ENCODE results near the gene ZNF268.

Gene ZNF268

GRCh38 chr12:133233006-133233405 is 51.7 kb downstream of the ZNF268 start:
- no peaks in the 10 kb centered on the region for H3K4me1 Mint-ChIP-seq
- no peak overlapping the region for H3K4me3 Mint-ChIP-seq
- no peak for TF ChIP-seq CTCF (IDR thresholded peaks at IDR 0.05)
- peaks cover 76% of the 10 kb centered on the region for H3K9me3 Mint-ChIP-seq
- H3K36me3 Mint-ChIP-seq (ENCODE audit: low read depth): no peaks in the 10 kb centered on the region
- peaks cover 2% of the 10 kb centered on the region for H3K27me3 Mint-ChIP-seq (ENCODE audit: low read depth, poor library complexity)
- no peak overlapping the region for H3K27ac Mint-ChIP-seq
- no peak for DNase-seq

GRCh38 chr12:133233993-133234564 is 52.8 kb downstream of the ZNF268 start:
- DNase-seq: no peak
- Mint-ChIP-seq H3K9me3 (peaks cover 74% of the 10 kb centered on the region), H3K27me3 (ENCODE audit: low read depth, poor library complexity) (no peaks in the 10 kb centered on the region), H3K4me1 (no peaks in the 10 kb centered on the region), H3K4me3 (no peak overlapping the region), H3K36me3 (ENCODE audit: low read depth) (no peaks in the 10 kb centered on the region), H3K27ac (no peak overlapping the region)
- no peak for TF ChIP-seq CTCF (IDR thresholded peaks at IDR 0.05)

GRCh38 chr12:133234971-133235370 is 53.7 kb downstream of the ZNF268 start:
- no peak for DNase-seq
- Mint-ChIP-seq H3K9me3 (peaks cover 74% of the 10 kb centered on the region), H3K4me3 (no peak overlapping the region), H3K4me1 (no peaks in the 10 kb centered on the region), H3K27ac (no peak overlapping the region), H3K27me3 (ENCODE audit: low read depth, poor library complexity) (peaks cover 3% of the 10 kb centered on the region), H3K36me3 (ENCODE audit: low read depth) (peaks cover 4% of the 10 kb centered on the region)
- no peak for TF ChIP-seq CTCF (IDR thresholded peaks at IDR 0.05)

GRCh38 chr12:133235401-133236112 is 54.3 kb downstream of the ZNF268 start, which contains the start of gene ANHX:
Gene ANHX, minus strand, starts transcription at chr12:133235877. Its CDS starts 1,521 bp downstream, at chr12:133234356.
- no peaks in the 10 kb centered on the region for H3K4me1 Mint-ChIP-seq
- peaks cover 74% of the 10 kb centered on the region for H3K9me3 Mint-ChIP-seq
- H3K27ac Mint-ChIP-seq: no peak within 1 kb of the TSS
- H3K27me3 Mint-ChIP-seq (ENCODE audit: low read depth, poor library complexity): peaks cover 3% of the 10 kb centered on the region
- DNase-seq: no peak
- TF ChIP-seq CTCF (IDR thresholded peaks at IDR 0.05): no peak
- no peak within 1 kb of the TSS for H3K4me3 Mint-ChIP-seq
- peaks cover 4% of the 10 kb centered on the region for H3K36me3 Mint-ChIP-seq (ENCODE audit: low read depth)

GRCh38 chr12:133236144-133236543 is 54.8 kb downstream of the ZNF268 start:
- H3K36me3 Mint-ChIP-seq (ENCODE audit: low read depth): peaks cover 4% of the 10 kb centered on the region
- no peak overlapping the region for H3K4me3 Mint-ChIP-seq
- no peak overlapping the region for H3K27ac Mint-ChIP-seq
- DNase-seq: no peak
- no peaks in the 10 kb centered on the region for H3K4me1 Mint-ChIP-seq
- no peak for TF ChIP-seq CTCF (IDR thresholded peaks at IDR 0.05)
- H3K9me3 Mint-ChIP-seq: peaks cover 74% of the 10 kb centered on the region
- H3K27me3 Mint-ChIP-seq (ENCODE audit: low read depth, poor library complexity): peaks cover 4% of the 10 kb centered on the region

- TF ChIP-seq CTCF (IDR thresholded peaks at IDR 0.05): no peak
- H3K9me3 Mint-ChIP-seq: peaks cover 74% of the 10 kb centered on the region
- no peak for DNase-seq
- H3K27me3 Mint-ChIP-seq (ENCODE audit: low read depth, poor library complexity): peaks cover 7% of the 10 kb centered on the region
- H3K27ac Mint-ChIP-seq: no peak overlapping the region
- H3K36me3 Mint-ChIP-seq (ENCODE audit: low read depth): peaks cover 4% of the 10 kb centered on the region
- H3K4me3 Mint-ChIP-seq: no peak overlapping the region
- no peaks in the 10 kb centered on the region for H3K4me1 Mint-ChIP-seq
Observed at GRCh38 chr12:133236556-133236955, 55.3 kb downstream of the ZNF268 start.
